Measurements from ENCODE around the gene PAFAH1B2.

PAFAH1B2 gene

DNA sequence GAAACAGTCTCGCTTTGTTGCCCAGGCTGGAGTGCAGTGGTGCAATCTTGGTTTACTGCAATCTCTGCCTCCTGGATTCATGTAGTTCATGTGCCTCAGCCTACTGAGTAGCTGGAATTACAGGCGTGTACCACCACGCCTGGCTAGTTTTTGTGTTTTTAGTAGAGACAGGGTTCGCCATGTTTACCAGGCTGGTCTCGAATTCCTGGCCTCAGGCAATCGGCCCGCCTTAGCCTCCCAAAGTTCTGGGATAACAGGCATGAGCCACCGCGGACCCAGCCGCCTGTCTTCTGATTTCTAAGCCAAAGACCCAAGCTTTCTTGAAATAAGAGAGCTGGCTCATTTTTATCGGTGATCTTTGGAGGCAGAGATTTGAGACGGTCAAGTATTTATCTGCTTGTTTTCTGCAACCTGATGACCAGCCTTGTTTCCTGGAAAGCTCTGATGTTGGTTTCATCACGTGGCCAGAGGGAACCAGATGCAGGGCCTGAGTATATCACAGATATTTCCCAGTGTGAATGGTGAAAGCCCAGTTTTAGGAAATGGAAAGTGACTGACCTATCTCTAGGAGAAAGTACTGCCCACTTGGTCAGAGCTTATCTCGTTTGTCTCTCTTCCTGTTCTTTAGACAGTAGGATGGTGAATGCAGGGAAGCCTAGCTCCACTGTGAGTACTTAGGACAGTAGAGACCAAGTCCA lies 28.8 kb downstream of the PAFAH1B2 start:
- peaks cover 5% of the 10 kb centered on the region for H3K36me3 ChIP-seq (ENCODE audit: control insufficient read depth, insufficient read depth, low read length)
- no peaks in the 10 kb centered on the region for H3K27me3 ChIP-seq (ENCODE audit: control insufficient read depth, insufficient read depth, low read length, poor library complexity, severe bottlenecking)
- peak overlapping the region; percentile 33 for H3K27ac ChIP-seq (ENCODE audit: insufficient read depth, low read depth, low read length, poor library complexity, severe bottlenecking)
- 87 to 91% methylated on average over 14 of the region's 14 CpGs for WGBS, 2 experiments
- H3K4me1 ChIP-seq (ENCODE audit: control insufficient read depth, insufficient read depth, low read length), result peaks cover 24% of the 10 kb centered on the region
- no peak overlapping the region for H3K4me3 ChIP-seq (ENCODE audit: insufficient read depth, low read depth, low read length)
- H3K9me3 ChIP-seq (ENCODE audit: control insufficient read depth, low read length), result no peaks in the 10 kb centered on the region

DNA sequence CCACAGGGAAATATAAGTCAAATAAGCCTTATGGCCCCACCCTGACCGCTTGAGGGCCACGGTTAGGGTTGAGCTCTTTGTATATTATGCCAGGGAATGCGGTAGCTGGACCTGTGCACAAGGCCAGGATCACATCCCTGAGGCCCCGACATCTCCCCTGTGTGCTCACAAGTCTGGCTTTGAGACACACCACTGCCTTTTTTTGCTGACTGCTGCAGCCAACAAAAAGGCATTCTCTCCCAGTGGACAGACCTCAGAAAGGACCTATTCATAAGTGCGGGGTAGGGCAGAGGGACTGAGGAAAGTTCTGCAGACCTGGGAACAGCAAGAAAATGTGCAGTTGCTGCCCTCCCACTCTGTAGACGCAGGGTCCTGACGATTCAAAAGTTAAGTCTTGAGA lies 31.0 kb downstream of the PAFAH1B2 start:
- no peak overlapping the region for H3K4me3 ChIP-seq (ENCODE audit: insufficient read depth, low read depth, low read length)
- WGBS, 2 experiments, result 79% methylated on average over 7 of the region's 7 CpGs
- no peak overlapping the region for H3K27ac ChIP-seq (ENCODE audit: insufficient read depth, low read depth, low read length, poor library complexity, severe bottlenecking)
- H3K9me3 ChIP-seq (ENCODE audit: control insufficient read depth, low read length), result no peaks in the 10 kb centered on the region
- no peaks in the 10 kb centered on the region for H3K36me3 ChIP-seq (ENCODE audit: control insufficient read depth, insufficient read depth, low read length)
- peaks cover 34% of the 10 kb centered on the region for H3K4me1 ChIP-seq (ENCODE audit: control insufficient read depth, insufficient read depth, low read length)
- H3K27me3 ChIP-seq (ENCODE audit: control insufficient read depth, insufficient read depth, low read length, poor library complexity, severe bottlenecking), result no peaks in the 10 kb centered on the region

DNA sequence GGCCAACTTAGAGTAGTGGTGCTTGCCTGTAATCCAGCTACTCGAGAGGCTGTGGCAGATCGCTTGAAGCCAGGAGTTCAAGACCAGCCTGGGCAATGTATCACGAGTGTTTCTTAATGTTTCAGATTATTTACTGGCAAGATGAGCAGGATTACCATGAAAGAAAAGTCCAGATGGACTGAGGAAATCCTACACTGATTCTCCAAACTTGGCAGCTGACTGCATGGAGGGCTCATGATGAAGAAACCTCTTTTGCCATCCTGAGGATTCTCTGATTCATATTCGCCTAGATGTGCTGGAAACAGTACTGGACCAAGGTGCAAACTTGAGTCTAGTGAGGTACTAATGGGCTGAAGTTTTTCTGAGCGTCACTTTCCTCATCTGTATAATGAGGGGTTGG lies 31.7 kb downstream of the PAFAH1B2 start:
- WGBS, 2 experiments, result 89 to 94% methylated on average over 5 of the region's 5 CpGs
- no peak overlapping the region for H3K27ac ChIP-seq (ENCODE audit: insufficient read depth, low read depth, low read length, poor library complexity, severe bottlenecking)

DNA sequence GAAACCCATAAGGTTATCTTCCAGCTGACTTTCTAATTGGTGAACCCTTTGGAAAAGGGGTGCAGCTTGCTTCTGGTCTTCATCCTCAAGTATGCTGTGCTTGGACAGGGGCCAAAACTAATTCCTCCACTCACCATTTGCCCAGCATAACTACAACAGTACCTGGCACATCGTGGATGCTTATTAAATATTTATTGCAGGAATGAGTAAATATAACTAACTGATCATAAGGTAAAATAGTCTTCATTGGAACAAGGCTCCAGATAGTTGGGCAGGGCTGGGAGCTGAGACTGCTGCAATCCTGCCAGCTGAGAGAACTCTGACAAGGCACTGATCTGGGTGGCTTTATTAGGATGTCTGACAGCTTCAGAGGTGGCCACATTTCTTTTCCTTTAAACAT lies 32.1 kb downstream of the PAFAH1B2 start:
- H3K27ac ChIP-seq (ENCODE audit: insufficient read depth, low read depth, low read length, poor library complexity, severe bottlenecking), result no peak overlapping the region
- H3K36me3 ChIP-seq (ENCODE audit: control insufficient read depth, insufficient read depth, low read length), result no peaks in the 10 kb centered on the region
- 100% methylated on average over 1 of the region's 1 CpG; no CpG with 5 or more reads in 1 of the 2 experiments for WGBS, 2 experiments
- H3K4me1 ChIP-seq (ENCODE audit: control insufficient read depth, insufficient read depth, low read length), result peaks cover 36% of the 10 kb centered on the region
- H3K27me3 ChIP-seq (ENCODE audit: control insufficient read depth, insufficient read depth, low read length, poor library complexity, severe bottlenecking), result no peaks in the 10 kb centered on the region
- no peaks in the 10 kb centered on the region for H3K9me3 ChIP-seq (ENCODE audit: control insufficient read depth, low read length)
- no peak overlapping the region for H3K4me3 ChIP-seq (ENCODE audit: insufficient read depth, low read depth, low read length)

More for the DNA sequence above, 31.7 kb downstream of the PAFAH1B2 start:
- H3K27me3 ChIP-seq (ENCODE audit: control insufficient read depth, insufficient read depth, low read length, poor library complexity, severe bottlenecking), result no peaks in the 10 kb centered on the region
- no peaks in the 10 kb centered on the region for H3K9me3 ChIP-seq (ENCODE audit: control insufficient read depth, low read length)
- peaks cover 38% of the 10 kb centered on the region for H3K4me1 ChIP-seq (ENCODE audit: control insufficient read depth, insufficient read depth, low read length)
- H3K36me3 ChIP-seq (ENCODE audit: control insufficient read depth, insufficient read depth, low read length), result no peaks in the 10 kb centered on the region
- H3K4me3 ChIP-seq (ENCODE audit: insufficient read depth, low read depth, low read length), result no peak overlapping the region

DNA sequence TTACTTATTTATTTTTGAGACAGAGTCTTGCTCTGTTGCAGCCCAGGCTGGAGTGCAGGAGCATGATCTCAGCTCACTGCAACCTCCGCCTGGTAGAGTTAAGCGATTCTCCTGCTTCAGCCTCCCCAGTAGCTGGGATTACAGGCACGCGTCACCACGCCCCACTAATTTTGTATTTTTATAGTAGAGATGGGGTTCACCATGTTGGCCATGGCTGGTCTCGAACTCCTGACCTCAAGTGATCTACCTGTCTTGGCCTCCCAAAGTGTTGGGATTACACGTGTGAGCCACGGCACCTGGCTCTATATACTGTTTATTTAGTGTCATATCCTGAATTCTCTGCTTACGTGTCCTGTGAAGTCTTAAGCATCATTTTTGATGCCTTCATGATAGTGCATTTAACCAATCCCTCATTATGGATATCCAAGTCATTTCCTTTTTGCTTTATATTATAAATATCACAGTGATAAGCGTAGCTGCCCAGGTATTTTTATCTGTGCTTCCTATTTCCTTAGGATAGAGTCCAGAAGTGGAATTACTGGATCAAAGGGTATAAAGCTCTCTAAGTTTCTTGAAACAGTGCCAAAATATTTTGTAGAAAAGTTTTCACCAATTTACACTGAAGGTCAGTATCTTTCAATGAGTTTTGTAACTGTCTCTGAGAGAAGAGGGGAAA lies 33.6 kb downstream of the PAFAH1B2 start:
- WGBS, 2 experiments, result 92% methylated on average over 9 to 10 of the region's 10 CpGs
- Histone ChIP-seq H3K27me3 (ENCODE audit: control insufficient read depth, insufficient read depth, low read length, poor library complexity, severe bottlenecking) (no peaks in the 10 kb centered on the region), H3K9me3 (ENCODE audit: control insufficient read depth, low read length) (no peaks in the 10 kb centered on the region), H3K4me1 (ENCODE audit: control insufficient read depth, insufficient read depth, low read length) (peaks cover 25% of the 10 kb centered on the region), H3K36me3 (ENCODE audit: control insufficient read depth, insufficient read depth, low read length) (peaks cover 4% of the 10 kb centered on the region), H3K27ac (ENCODE audit: insufficient read depth, low read depth, low read length, poor library complexity, severe bottlenecking) (peak overlapping the region; percentile 28), H3K4me3 (ENCODE audit: insufficient read depth, low read depth, low read length) (no peak overlapping the region)

DNA sequence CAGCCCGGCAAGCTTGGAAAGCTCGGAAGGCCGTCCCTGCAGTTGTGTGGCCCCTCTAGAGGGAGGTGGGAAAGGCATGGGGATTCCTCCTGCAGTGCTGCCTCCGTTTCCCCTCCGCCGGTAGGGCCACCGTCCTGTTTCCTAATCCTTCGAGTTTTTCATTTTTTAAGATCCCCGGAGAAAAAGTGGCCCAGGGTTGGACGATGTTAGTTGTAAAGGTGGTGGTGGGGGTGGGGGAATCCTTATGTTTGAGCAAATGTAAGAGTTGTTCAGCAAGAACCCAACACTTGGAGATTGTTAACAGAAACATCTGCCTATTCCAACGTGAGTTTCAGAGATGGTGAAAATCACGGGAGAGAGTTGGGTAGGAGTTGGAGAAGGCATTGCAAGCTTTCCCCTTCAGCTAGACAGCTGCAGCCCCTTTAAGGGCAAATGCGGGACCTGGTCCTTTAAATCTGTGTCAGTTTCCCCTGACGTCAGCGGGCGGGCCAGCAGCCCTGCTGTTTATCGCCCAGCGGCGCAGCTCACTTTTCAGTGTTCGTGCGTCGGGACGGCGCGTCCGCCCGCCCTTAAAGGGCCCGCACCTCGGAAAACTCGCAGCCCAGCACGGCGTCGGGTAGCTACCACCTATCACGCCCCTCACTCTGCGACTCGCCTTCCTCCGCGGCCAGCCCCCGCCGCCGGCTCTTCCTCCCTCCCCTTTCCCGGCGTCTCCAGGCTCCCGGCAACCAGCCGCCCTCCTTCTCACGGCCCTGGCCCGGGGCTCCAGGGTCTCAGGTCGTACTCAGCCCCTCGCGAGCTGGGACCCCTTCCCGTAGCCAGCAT lies 34.3 kb downstream of the PAFAH1B2 start, which contains the start of gene SIDT2:
SIDT2 (plus strand) TSS at position 534 of the 825 bp plus-strand sequence. CDS start 521 bp downstream, outside the sequence.
- WGBS, 2 experiments, result 3 to 4% methylated on average over 48 to 51 of the region's 51 CpGs
- Histone ChIP-seq H3K27ac (ENCODE audit: insufficient read depth, low read depth, low read length, poor library complexity, severe bottlenecking) (peak within 1 kb of the TSS; percentile 33), H3K36me3 (ENCODE audit: control insufficient read depth, insufficient read depth, low read length) (peaks cover 4% of the 10 kb centered on the region), H3K9me3 (ENCODE audit: control insufficient read depth, low read length) (no peaks in the 10 kb centered on the region), H3K4me1 (ENCODE audit: control insufficient read depth, insufficient read depth, low read length) (peaks cover 20% of the 10 kb centered on the region), H3K27me3 (ENCODE audit: control insufficient read depth, insufficient read depth, low read length, poor library complexity, severe bottlenecking) (no peaks in the 10 kb centered on the region), H3K4me3 (ENCODE audit: insufficient read depth, low read depth, low read length) (peak within 1 kb of the TSS; percentile 74)

DNA sequence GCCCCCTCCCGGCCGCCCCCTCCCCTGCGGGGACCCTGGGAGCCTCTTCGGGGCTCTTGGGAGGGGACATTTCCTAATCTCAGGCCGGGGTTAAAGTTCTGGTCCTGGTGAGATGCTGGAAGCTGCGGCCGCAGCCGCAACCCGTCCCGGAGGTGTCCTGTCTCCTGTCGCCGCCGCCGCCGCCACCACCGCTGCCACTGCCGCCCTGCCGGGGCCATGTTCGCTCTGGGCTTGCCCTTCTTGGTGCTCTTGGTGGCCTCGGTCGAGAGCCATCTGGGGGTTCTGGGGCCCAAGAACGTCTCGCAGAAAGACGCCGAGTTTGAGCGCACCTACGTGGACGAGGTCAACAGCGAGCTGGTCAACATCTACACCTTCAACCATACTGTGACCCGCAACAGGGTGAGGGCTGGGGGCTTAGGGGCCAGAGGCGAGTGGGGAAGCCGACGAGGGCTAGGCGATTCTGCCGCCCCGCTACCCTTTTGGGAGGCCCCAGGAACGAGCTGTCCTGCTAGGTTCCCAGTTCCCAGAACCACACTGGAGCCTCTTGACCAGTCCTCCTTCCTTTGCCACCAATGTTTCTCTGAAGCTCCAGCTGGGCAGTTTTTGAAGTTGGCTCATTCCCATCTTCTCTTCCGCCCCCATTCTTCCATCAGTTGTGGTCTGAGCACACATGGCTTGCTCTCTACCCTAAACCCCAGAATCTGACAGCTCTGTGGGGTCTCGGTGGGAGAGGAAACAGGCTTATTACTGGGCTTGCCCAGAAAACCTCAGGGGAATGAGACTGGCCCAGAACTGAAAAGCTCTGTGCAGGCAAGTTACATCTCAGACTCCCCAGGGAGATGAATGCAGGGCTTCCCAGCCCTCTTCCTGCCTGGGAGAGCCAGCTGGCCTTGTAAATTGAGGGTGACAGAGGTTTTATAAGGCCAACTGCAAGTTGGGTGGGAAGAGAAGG lies 35.2 kb downstream of the PAFAH1B2 start:
- Histone ChIP-seq H3K27ac (ENCODE audit: insufficient read depth, low read depth, low read length, poor library complexity, severe bottlenecking) (peak overlapping the region; percentile 33), H3K4me1 (ENCODE audit: control insufficient read depth, insufficient read depth, low read length) (peaks cover 20% of the 10 kb centered on the region), H3K36me3 (ENCODE audit: control insufficient read depth, insufficient read depth, low read length) (peaks cover 4% of the 10 kb centered on the region), H3K27me3 (ENCODE audit: control insufficient read depth, insufficient read depth, low read length, poor library complexity, severe bottlenecking) (no peaks in the 10 kb centered on the region), H3K4me3 (ENCODE audit: insufficient read depth, low read depth, low read length) (peak overlapping the region; percentile 74), H3K9me3 (ENCODE audit: control insufficient read depth, low read length) (no peaks in the 10 kb centered on the region)
- 3% methylated on average over 36 to 37 of the region's 39 CpGs for WGBS, 2 experiments

DNA sequence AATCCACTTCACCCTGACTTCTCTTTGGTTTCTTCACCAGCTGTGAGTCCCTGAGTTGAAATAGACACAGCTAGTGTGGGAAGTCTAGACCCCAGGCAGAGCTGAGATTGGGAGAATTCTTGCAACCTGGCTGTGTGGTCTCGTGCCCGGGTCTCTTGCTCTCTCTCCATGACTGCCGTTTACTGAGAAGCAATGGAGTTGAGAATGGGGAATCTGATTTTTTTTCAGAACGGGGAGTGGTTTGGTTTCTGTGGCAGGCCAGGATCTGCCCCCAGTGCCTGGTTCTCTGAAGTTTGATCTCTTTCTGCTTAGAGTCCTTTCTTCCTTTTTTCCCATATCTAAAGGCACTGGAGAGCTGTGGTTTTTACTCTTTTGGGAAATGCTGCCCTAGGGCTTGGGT lies 35.9 kb downstream of the PAFAH1B2 start:
- H3K4me3 ChIP-seq (ENCODE audit: insufficient read depth, low read depth, low read length), result peak overlapping the region; percentile 74
- no peak overlapping the region for H3K27ac ChIP-seq (ENCODE audit: insufficient read depth, low read depth, low read length, poor library complexity, severe bottlenecking)

More for the DNA sequence above, 35.9 kb downstream of the PAFAH1B2 start:
- no peaks in the 10 kb centered on the region for H3K27me3 ChIP-seq (ENCODE audit: control insufficient read depth, insufficient read depth, low read length, poor library complexity, severe bottlenecking)
- H3K4me1 ChIP-seq (ENCODE audit: control insufficient read depth, insufficient read depth, low read length), result peaks cover 20% of the 10 kb centered on the region
- no peaks in the 10 kb centered on the region for H3K9me3 ChIP-seq (ENCODE audit: control insufficient read depth, low read length)
- peaks cover 4% of the 10 kb centered on the region for H3K36me3 ChIP-seq (ENCODE audit: control insufficient read depth, insufficient read depth, low read length)
- WGBS, 2 experiments, result 64 to 65% methylated on average over 4 of the region's 4 CpGs
